ENCODE measurements around the gene PSME3.

The PSME3 gene

DNA sequence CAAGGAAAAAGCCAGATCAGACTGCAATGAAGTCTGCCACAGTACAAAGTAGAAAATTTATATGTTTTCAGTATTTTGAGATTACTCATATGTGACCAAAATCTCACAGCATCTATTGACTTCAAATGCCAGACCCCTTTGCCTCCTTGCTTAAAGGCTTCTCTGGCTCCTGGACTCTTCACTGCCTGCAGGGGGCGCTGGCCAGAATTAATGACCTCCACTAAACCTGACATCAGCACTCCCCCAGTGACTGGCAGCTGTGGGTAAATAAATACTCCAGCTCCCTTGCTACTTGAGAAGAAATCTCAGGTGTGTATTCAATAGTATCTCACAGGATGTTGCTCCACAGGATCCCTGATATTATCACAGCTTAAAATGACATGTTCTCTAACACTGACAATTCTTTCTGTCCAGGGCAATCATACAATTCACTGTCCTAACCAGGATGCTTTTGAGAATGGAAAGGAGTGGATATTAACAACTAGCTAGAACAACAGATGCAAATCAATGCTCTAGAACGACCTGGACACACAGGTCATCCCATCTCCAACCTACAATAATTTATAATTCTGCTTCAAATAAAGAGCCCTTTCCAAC, 13.2 kb upstream of the PSME3 start:
- ChIA-PET CTCF (interaction anchor here (0.6 to 8.7 kb wide), 20 partner anchors 8 to 242 kb away, joined by 3 to 134 read pairs (median 4); partner anchors contain the start of genes CNTD1, COA3, PSMC3IP and PSME3), POLR2A (no interaction called here)
- TF ChIP-seq CTCF (IDR thresholded peaks at IDR 0.05; ENCODE audit: insufficient read depth, low read length, missing control alignments), result peak; percentile 66
- H3K4me3 ChIP-seq (ENCODE audit: low read depth, low read length), result no peak overlapping the region
- no peak for DNase-seq (ENCODE audit: low read depth, low spot score)

GRCh38 chr17:42821176-42821575, 12.0 kb upstream of the PSME3 start:
- POLR2A ChIA-PET, result interaction anchor here (0.6 kb wide), 1 partner anchor 35 kb away, joined by 4 read pairs; no protein-coding TSS in a partner anchor
- no peak for DNase-seq (ENCODE audit: low read depth, low spot score)
- CTCF ChIA-PET, result interaction anchor here (0.7 to 8.7 kb wide), 14 partner anchors 9 to 243 kb away, joined by 3 to 134 read pairs (median 4); partner anchors contain the start of genes PSMC3IP, PSME3 and WNK4
- H3K4me3 ChIP-seq (ENCODE audit: low read depth, low read length), result no peak overlapping the region
- no peak for TF ChIP-seq CTCF (IDR thresholded peaks at IDR 0.05; ENCODE audit: insufficient read depth, low read length, missing control alignments)

DNA sequence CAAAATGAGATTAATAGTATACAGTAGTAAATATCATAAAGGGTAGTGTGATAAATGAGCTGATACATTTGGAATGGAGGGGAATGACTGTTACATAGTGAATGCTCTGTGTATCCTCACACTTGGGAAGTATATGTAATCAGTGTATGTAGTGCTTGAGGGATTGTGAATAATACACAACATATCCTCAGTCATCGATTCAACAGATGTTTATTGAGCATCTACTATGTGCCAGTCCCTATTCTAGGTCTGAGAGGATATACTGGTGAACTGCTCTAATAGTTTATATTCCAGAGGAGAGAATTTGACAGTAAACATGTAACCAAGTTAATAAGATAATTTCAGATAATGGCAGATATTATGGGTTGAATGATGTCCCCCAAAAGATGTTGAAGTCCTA, 5.7 kb upstream of the PSME3 start:
- CTCF ChIA-PET, result no interaction called here
- DNase-seq (ENCODE audit: low read depth, low spot score), result no peak
- H3K4me3 ChIP-seq (ENCODE audit: low read depth, low read length), result no peak overlapping the region
- POLR2A ChIA-PET, result no interaction called here
- TF ChIP-seq CTCF (IDR thresholded peaks at IDR 0.05; ENCODE audit: insufficient read depth, low read length, missing control alignments), result no peak

DNA sequence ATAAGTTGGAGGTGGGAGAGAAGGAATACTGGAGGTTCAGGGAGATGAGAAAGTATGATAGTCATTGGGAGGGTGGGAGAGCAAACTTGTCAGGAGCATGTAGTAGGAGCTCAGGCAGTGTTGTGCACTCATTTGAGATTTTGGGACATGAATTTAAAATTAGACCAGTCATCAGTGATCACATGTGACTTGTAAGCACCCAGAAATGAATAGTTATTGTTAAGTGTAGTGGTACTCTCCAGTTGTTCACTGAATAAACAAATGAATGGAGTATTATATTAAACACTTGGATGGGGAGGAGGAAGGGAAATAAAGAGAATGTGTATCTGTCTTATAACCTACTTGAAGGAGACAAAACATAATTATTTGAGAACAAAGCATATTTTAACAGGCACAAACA, 2.2 kb upstream of the PSME3 start:
- TF ChIP-seq CTCF (IDR thresholded peaks at IDR 0.05; ENCODE audit: insufficient read depth, low read length, missing control alignments), result no peak
- ChIA-PET CTCF (interaction anchor here (1.0 to 10.5 kb wide), 3 partner anchors 10 to 98 kb away, joined by 3 to 133 read pairs (median 50); partner anchors contain the start of genes AOC2 and BECN1), POLR2A (no interaction called here)
- DNase-seq (ENCODE audit: low read depth, low spot score), result no peak
- H3K4me3 ChIP-seq (ENCODE audit: low read depth, low read length), result no peak overlapping the region

DNA sequence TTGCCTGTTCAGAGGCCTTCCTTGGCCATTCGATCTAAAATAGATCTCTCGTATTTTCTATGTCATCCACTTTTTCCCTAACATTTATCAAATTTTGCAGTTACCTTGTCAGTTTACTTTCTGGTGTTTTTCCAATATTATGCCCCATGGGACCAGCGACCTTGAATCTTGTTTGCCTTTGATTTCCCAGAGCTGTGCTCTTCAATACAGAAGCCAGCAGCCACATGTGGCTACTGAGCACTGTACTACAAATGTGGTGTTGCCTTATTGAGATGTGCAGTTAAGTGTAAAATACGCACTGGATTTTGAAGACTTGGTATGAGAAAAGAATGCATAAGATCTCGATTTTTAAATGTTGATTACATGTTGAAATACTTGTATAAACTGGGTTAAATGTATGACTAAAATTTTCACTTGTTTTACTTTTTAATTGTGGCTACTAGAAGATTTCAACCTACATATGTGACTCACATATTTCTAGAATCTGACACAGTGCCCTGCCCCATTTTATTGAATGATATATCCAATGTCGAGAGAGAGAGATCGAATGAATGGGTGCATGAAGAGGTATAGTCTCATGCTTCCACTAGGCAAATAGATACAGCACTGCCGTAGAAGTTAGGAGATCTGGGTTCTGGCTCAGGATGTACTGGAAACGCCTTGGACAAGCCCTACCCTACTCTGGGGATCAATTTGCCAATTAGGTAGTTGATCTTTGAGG, 824 bp upstream of the PSME3 start:
- no peak for TF ChIP-seq CTCF (IDR thresholded peaks at IDR 0.05; ENCODE audit: insufficient read depth, low read length, missing control alignments)
- ChIA-PET CTCF (interaction anchor here (0.8 to 10.5 kb wide), 6 partner anchors 11 to 254 kb away, joined by 3 to 133 read pairs (median 4); partner anchors contain the start of genes AOC2 and BECN1), POLR2A (interaction anchor here (0.8 kb wide), 1 partner anchor 32 kb away, joined by 3 read pairs; no protein-coding TSS in a partner anchor)
- DNase-seq (ENCODE audit: low read depth, low spot score), result no peak
- H3K4me3 ChIP-seq (ENCODE audit: low read depth, low read length), result peak overlapping the region; percentile 94
